Measurements from ENCODE around the gene SLC37A1. TPM values are rescaled to one million over a fixed set of nuclear protein-coding genes. Genes with fewer than 3 reads are reported as not detected.
"Not testable (repeated sequence)": the region's sequence is repeated elsewhere in the genome, so short reads cannot be mapped to it uniquely, and the experiment has no call there.

Gene SLC37A1
- total RNA-seq, 1 experiment from 2014 or later = 38.3 TPM

DNA sequence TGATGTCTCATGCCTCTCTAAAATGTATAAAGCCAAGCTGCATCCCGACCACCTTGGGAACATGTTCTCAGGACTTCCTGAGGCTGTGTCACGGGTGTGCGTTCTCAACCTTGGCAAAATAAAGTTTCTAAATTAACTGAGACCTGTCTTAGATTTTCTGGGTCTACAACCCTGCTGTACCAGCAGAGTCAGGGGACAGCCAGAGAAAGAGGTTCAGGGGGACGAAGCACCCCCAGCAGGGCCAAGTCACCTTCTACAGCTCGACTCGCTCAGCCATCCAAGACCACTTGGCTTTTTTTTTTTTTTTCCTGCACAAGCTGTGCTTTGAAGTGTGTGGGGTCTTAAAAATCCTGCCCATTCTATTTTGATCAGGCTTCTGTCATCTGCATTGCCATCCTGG lies 111.3 kb downstream of the SLC37A1 start:
- H3K27me3 ChIP-seq (ENCODE audit: low read length) = peaks cover 65% of the 10 kb centered on the region
- DNase-seq (no peak), ATAC-seq (no peak)
- no peak overlapping the region for H3K4me3 ChIP-seq (ENCODE audit: low read length)
- BruUV-seq (replicated peaks) = no TSS peak
- no peaks in the 10 kb centered on the region for H3K9me2 ChIP-seq (replicated peaks; ENCODE audit: low read length)
- H4K20me1 ChIP-seq (ENCODE audit: low read length) = no peaks in the 10 kb centered on the region
- CTCF ChIA-PET = no interaction called here
- POLR2A ChIA-PET (ENCODE audit: unreplicated experiment) = no interaction called here
- no peaks in the 10 kb centered on the region for H3F3A ChIP-seq (ENCODE audit: low read length, unreplicated experiment)
- no peak overlapping the region for H3K9ac ChIP-seq (ENCODE audit: low read length)
- H3K4me2 ChIP-seq (ENCODE audit: low read length) = no peak overlapping the region
- no peak overlapping the region for H3K27ac ChIP-seq (ENCODE audit: low read length)
- no peaks in the 10 kb centered on the region for H3K9me3 ChIP-seq (ENCODE audit: low read length)
- TF ChIP-seq EZH2 (IDR thresholded peaks at IDR 0.05; ENCODE audit: low read length, unreplicated experiment) = no peak
- TF ChIP-seq, protein P1, sequence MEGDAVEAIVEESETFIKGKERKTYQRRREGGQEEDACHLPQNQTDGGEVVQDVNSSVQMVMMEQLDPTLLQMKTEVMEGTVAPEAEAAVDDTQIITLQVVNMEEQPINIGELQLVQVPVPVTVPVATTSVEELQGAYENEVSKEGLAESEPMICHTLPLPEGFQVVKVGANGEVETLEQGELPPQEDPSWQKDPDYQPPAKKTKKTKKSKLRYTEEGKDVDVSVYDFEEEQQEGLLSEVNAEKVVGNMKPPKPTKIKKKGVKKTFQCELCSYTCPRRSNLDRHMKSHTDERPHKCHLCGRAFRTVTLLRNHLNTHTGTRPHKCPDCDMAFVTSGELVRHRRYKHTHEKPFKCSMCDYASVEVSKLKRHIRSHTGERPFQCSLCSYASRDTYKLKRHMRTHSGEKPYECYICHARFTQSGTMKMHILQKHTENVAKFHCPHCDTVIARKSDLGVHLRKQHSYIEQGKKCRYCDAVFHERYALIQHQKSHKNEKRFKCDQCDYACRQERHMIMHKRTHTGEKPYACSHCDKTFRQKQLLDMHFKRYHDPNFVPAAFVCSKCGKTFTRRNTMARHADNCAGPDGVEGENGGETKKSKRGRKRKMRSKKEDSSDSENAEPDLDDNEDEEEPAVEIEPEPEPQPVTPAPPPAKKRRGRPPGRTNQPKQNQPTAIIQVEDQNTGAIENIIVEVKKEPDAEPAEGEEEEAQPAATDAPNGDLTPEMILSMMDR (conservative IDR thresholded peaks at IDR 0.05; ENCODE audit: low read depth, low read length) = no peak
- no peak for TF ChIP-seq EZH2phosphoT487 (IDR thresholded peaks at IDR 0.05; ENCODE audit: borderline replicate concordance, low read length)
- H3K79me2 ChIP-seq (ENCODE audit: low read length) = no peaks in the 10 kb centered on the region
- no peaks in the 10 kb centered on the region for H3K4me1 ChIP-seq (ENCODE audit: insufficient read depth, low read length)
- H2AFZ ChIP-seq (ENCODE audit: low read length) = no peak overlapping the region
- H3K36me3 ChIP-seq (ENCODE audit: low read depth, low read length) = no peaks in the 10 kb centered on the region
- intact Hi-C loops (cut with micrococcal nuclease) = no loop called here

DNA sequence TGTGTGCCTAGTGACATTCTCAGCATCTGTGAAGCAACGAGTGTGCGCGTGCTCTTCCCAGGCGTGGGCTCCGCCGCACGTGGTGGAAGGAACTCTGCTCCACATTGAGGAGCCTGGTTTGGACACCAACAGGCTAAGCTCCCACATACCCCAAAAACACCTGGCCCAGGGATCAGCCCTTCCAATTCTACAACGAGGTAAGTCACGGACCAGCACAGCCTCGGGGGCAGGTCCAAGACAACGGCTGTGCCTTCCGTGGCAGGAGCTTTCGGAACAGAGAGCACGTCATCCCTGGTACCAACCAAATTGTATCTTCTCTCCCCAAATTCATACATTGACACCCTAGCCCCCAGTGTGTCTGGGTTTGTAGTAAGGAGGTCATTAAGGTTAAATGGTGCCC lies 112.5 kb downstream of the SLC37A1 start:
- no peak overlapping the region for H3K4me3 ChIP-seq (ENCODE audit: low read length)
- no peaks in the 10 kb centered on the region for H3K79me2 ChIP-seq (ENCODE audit: low read length)
- ChIA-PET CTCF (no interaction called here), POLR2A (ENCODE audit: unreplicated experiment) (no interaction called here)
- H3F3A ChIP-seq (ENCODE audit: low read length, unreplicated experiment) = no peaks in the 10 kb centered on the region
- no peak overlapping the region for H3K9ac ChIP-seq (ENCODE audit: low read length)
- H3K27me3 ChIP-seq (ENCODE audit: low read length) = peaks cover 62% of the 10 kb centered on the region
- no peaks in the 10 kb centered on the region for H3K4me1 ChIP-seq (ENCODE audit: insufficient read depth, low read length)
- H3K4me2 ChIP-seq (ENCODE audit: low read length) = no peak overlapping the region
- TF ChIP-seq EZH2 (IDR thresholded peaks at IDR 0.05; ENCODE audit: low read length, unreplicated experiment) (no peak), EZH2phosphoT487 (IDR thresholded peaks at IDR 0.05; ENCODE audit: borderline replicate concordance, low read length) (no peak)
- TF ChIP-seq, protein P1 (conservative IDR thresholded peaks at IDR 0.05; ENCODE audit: low read depth, low read length) = no peak
- H3K27ac ChIP-seq (ENCODE audit: low read length) = no peak overlapping the region
- no peaks in the 10 kb centered on the region for H3K9me3 ChIP-seq (ENCODE audit: low read length)
- no peaks in the 10 kb centered on the region for H4K20me1 ChIP-seq (ENCODE audit: low read length)
- intact Hi-C loops (cut with micrococcal nuclease) = no loop called here
- no peaks in the 10 kb centered on the region for H3K9me2 ChIP-seq (replicated peaks; ENCODE audit: low read length)
- BruUV-seq (replicated peaks) = no TSS peak
- ATAC-seq = no peak
- H2AFZ ChIP-seq (ENCODE audit: low read length) = no peak overlapping the region
- no peaks in the 10 kb centered on the region for H3K36me3 ChIP-seq (ENCODE audit: low read depth, low read length)
- DNase-seq = no peak

DNA sequence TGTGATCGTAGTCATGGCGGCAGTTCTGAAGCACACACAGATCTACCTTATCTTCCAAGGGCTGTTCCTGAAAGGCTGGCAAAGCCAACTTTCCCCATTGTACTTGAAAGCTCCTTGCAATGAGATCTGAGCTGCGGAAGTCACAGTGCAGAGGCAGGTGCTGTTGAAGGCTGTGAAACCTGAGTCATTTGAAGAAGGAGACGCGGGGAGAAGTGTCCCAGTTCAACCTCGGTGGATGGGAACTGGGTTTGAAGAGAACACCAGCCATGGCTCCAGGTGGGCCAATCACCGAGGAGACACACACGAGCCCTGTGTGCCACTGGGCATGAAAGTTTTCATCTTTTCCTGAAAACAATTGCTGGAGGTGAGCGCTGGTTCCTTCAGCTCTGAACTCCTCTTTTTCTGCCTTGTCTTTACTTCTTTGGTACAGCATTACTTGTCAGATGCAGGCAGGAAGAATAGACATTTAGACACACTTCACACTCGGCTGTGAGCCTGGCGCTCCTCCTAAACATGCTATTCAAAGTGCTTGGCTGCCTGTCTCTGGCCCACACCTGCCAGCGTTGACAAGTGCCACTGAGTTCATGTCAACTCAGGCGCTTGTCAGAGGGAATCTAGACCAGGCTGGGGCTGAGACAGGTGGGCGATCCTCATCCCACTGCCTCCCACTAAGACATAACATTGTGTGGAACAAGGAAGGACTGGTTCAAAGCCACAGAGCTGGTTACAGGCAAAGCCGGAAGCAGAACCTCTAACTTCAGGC lies 114.1 kb downstream of the SLC37A1 start:
- no peak overlapping the region for H2AFZ ChIP-seq (ENCODE audit: low read length)

DNA sequence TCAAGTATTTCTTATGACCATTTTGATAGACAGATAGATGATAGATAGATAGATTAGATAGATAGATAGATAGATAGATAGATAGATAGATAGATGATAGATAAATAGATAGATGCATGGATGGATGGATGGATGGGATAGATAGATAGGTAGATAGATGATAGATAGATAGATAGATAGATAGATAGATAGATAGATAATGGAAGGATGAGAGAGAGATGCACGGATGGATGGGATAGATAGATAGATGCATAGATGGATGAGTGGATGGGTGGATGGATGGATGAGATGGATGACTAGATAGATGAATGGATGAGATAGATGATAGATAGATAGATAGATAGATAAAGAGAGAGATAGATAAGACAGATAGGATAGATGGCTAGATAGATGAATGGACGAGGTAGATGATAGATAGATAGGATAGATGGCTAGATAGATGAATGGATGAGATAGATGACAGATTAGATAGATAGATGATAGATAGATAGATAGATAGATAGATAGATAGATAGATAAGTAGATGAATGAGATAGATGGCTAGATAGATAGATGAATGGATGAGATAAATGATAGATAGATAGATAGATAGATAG lies 114.9 kb downstream of the SLC37A1 start:
- H3K9me2 ChIP-seq (replicated peaks; ENCODE audit: low read length); POLR2A ChIA-PET (ENCODE audit: unreplicated experiment); BruUV-seq (replicated peaks); H3K4me1 ChIP-seq (ENCODE audit: insufficient read depth, low read length); H2AFZ ChIP-seq (ENCODE audit: low read length); H3K36me3 ChIP-seq (ENCODE audit: low read depth, low read length); H3K9ac ChIP-seq (ENCODE audit: low read length); intact Hi-C loops (cut with micrococcal nuclease); H3K79me2 ChIP-seq (ENCODE audit: low read length); H3K4me3 ChIP-seq (ENCODE audit: low read length); H3F3A ChIP-seq (ENCODE audit: low read length, unreplicated experiment); H3K4me2 ChIP-seq (ENCODE audit: low read length); H3K27ac ChIP-seq (ENCODE audit: low read length); H3K9me3 ChIP-seq (ENCODE audit: low read length); ATAC-seq; H4K20me1 ChIP-seq (ENCODE audit: low read length); CTCF ChIA-PET; DNase-seq: not testable (repeated sequence)
- peaks cover 47% of the 10 kb centered on the region for H3K27me3 ChIP-seq (ENCODE audit: low read length)

More for the DNA sequence above, 114.1 kb downstream of the SLC37A1 start:
- Histone ChIP-seq H3K9ac (ENCODE audit: low read length) (no peak overlapping the region), H3K9me3 (ENCODE audit: low read length) (no peaks in the 10 kb centered on the region), H3K4me2 (ENCODE audit: low read length) (no peak overlapping the region), H3K36me3 (ENCODE audit: low read depth, low read length) (no peaks in the 10 kb centered on the region), H3F3A (ENCODE audit: low read length, unreplicated experiment) (no peaks in the 10 kb centered on the region), H3K79me2 (ENCODE audit: low read length) (no peaks in the 10 kb centered on the region), H3K9me2 (replicated peaks; ENCODE audit: low read length) (no peaks in the 10 kb centered on the region), H3K4me3 (ENCODE audit: low read length) (no peak overlapping the region), H3K27ac (ENCODE audit: low read length) (no peak overlapping the region), H3K27me3 (ENCODE audit: low read length) (peaks cover 53% of the 10 kb centered on the region), H4K20me1 (ENCODE audit: low read length) (no peaks in the 10 kb centered on the region), H3K4me1 (ENCODE audit: insufficient read depth, low read length) (no peaks in the 10 kb centered on the region)
- no TSS peak for BruUV-seq (replicated peaks)
- POLR2A ChIA-PET (ENCODE audit: unreplicated experiment) = no interaction called here
- no peak for ATAC-seq
- TF ChIP-seq, protein P1 (conservative IDR thresholded peaks at IDR 0.05; ENCODE audit: low read depth, low read length) = no peak
- TF ChIP-seq EZH2phosphoT487 (IDR thresholded peaks at IDR 0.05; ENCODE audit: borderline replicate concordance, low read length) = no peak
- no peak for TF ChIP-seq EZH2 (IDR thresholded peaks at IDR 0.05; ENCODE audit: low read length, unreplicated experiment)
- no peak for DNase-seq
- intact Hi-C loops (cut with micrococcal nuclease) = no loop called here
- CTCF ChIA-PET = no interaction called here
